Kidney (tissue), 14 donors: ENCODE measurements around the gene LHFPL3. TPM values are rescaled to one million over a fixed set of nuclear protein-coding genes. Genes with fewer than 3 reads are reported as not detected.
"Not testable (repeated sequence)": the region's sequence is repeated elsewhere in the genome, so short reads cannot be mapped to it uniquely, and the experiment has no call there.

Source experiments
- DNase-seq, 5 donors: peaks; one replicate each; pipeline ENCODE4 v3.0.0-alpha.2; 2013 to 2020
- FAIRE-seq: peaks from 2 replicates; lab custom pipeline; 2012; peaks lifted over from hg19 to GRCh38; lab: Jason Lieb, UNC
- H3K27ac ChIP-seq, 2 donors: one replicate each; pipeline ENCODE4 v1.7.0; 2013; ENCODE audit warnings: low read depth in 2 of 2, low read length in 2 of 2, inconsistent platforms in 1 of 2
- H3K27me3 ChIP-seq: one replicate; pipeline ENCODE4 v1.7.1; 2013; ENCODE audit warnings: low read length, inconsistent platforms; ENCODE audit not compliant: control insufficient read depth, insufficient read depth
- H3K36me3 ChIP-seq, 3 donors: one replicate each; pipeline versions ENCODE4 v1.7.0 to v1.7.1; 2013; ENCODE audit warnings: low read length in 3 of 3, control low read depth in 1 of 3, inconsistent platforms in 1 of 3; ENCODE audit not compliant: insufficient read depth in 3 of 3, control insufficient read depth in 2 of 3
- H3K4me1 ChIP-seq, 3 donors: one replicate each; pipeline versions ENCODE4 v1.7.0 to v1.7.1; 2013; ENCODE audit warnings: low read length in 3 of 3, inconsistent platforms in 1 of 3, low read depth in 1 of 3; ENCODE audit not compliant: control insufficient read depth in 2 of 3, insufficient read depth in 2 of 3
- H3K4me3 ChIP-seq, 3 donors: one replicate each; pipeline versions ENCODE4 v1.7.0 to v1.8.1; 2013; ENCODE audit warnings: low read length in 3 of 3, control low read depth in 1 of 3, inconsistent platforms in 1 of 3
- H3K9ac ChIP-seq, 3 donors: one replicate each; pipeline versions ENCODE4 v1.7.0 to v1.7.1; 2013; ENCODE audit warnings: low read length in 3 of 3, control low read depth in 1 of 3, inconsistent platforms in 1 of 3
- H3K9me3 ChIP-seq, 3 donors: one replicate each; pipeline versions ENCODE4 v1.7.0 to v1.7.1; 2013; ENCODE audit warnings: low read length in 3 of 3, control low read depth in 1 of 3, inconsistent platforms in 1 of 3; ENCODE audit not compliant: control insufficient read depth in 2 of 3, insufficient read depth in 1 of 3
- intact Hi-C: fragments of 100-400 bp; cut with DNase I; formaldehyde crosslinking; loops from one replicate; pipeline ENCODE4 v1.11.1; 2022
- polyA plus RNA-seq: library from polyadenylated mRNA; stranded (reverse); fragments of 350-450 nt; fragmentation: Illumina TruSeq; extraction: RNeasy Lipid Tissue Mini Kit (QIAGEN cat#74804); gene quantifications from one replicate; pipeline ENCODE4 v1.2.3, GENCODE V29; 2014; ENCODE audit warnings: low read depth, low replicate concordance; ENCODE audit not compliant: insufficient read depth
- total RNA-seq: library from RNA; stranded (reverse); fragmentation: NEBNext Ultra II Directional; extraction: Animal tissue kit (Norgen Biotek cat#: 25700); gene quantifications from one replicate; pipeline ENCODE4 v1.2.1, GENCODE V29; 2021
- TF ChIP-seq, protein P1 (sequence below): IDR thresholded peaks from 3 replicates; pipeline ENCODE4 v1.5.1; 2012; ENCODE audit warnings: mild to moderate bottlenecking, moderate library complexity, borderline replicate concordance; ENCODE audit not compliant: insufficient read depth; ENCODE audit errors: extremely low read depth
- donor health status: control.
- donor health status: control.
- donor health status: control.
- donor health status: control.
- donor health status: control.
- donor health status: DM: yes; HTN: yes; CAD: no.
- donor health status: Normal renal cell carcinoma (clear cell type).

The LHFPL3 gene
- total and polyA plus RNA-seq, 2 donors from 2014 or later: not detected

DNA sequence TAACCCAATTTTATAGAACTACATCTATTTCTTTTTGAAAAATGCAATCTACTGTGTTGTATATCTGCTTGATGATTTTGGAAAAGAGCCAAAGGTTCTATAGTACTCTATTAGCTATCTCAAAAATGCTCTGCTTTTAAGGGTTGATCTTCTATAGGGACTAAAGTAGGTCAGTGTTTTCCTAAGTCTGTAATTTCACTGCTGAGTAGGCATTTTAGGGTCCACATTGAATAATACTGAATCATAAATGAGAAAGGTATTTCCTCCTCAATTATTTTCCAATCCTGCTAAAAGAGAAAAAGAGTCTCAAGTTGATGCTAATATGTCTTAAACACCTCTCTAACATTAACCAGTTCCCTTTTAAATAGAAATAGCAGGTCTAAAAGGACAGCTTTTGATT is 244.2 kb downstream of the LHFPL3 start:
- TF ChIP-seq, protein P1, sequence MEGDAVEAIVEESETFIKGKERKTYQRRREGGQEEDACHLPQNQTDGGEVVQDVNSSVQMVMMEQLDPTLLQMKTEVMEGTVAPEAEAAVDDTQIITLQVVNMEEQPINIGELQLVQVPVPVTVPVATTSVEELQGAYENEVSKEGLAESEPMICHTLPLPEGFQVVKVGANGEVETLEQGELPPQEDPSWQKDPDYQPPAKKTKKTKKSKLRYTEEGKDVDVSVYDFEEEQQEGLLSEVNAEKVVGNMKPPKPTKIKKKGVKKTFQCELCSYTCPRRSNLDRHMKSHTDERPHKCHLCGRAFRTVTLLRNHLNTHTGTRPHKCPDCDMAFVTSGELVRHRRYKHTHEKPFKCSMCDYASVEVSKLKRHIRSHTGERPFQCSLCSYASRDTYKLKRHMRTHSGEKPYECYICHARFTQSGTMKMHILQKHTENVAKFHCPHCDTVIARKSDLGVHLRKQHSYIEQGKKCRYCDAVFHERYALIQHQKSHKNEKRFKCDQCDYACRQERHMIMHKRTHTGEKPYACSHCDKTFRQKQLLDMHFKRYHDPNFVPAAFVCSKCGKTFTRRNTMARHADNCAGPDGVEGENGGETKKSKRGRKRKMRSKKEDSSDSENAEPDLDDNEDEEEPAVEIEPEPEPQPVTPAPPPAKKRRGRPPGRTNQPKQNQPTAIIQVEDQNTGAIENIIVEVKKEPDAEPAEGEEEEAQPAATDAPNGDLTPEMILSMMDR: no peak
- FAIRE-seq: no peak

GRCh38 chr7:104584620-104585019 is 256.2 kb downstream of the LHFPL3 start:
- FAIRE-seq (no peak), DNase-seq (no peak)
- TF ChIP-seq, protein P1: no peak
- Histone ChIP-seq H3K4me3 (no peak overlapping the region), H3K27ac (no peak overlapping the region), H3K9ac (no peak overlapping the region), H3K27me3 (no peaks in the 10 kb centered on the region), H3K9me3 (no peaks in the 10 kb centered on the region), H3K4me1 (no peaks in the 10 kb centered on the region), H3K36me3 (no peaks in the 10 kb centered on the region)
- intact Hi-C loops: no loop called here

More for the DNA sequence above, 244.2 kb downstream of the LHFPL3 start:
- DNase-seq: no peak
- Histone ChIP-seq H3K36me3 (no peaks in the 10 kb centered on the region), H3K27ac (no peak overlapping the region), H3K4me1 (no peaks in the 10 kb centered on the region), H3K27me3 (no peaks in the 10 kb centered on the region), H3K9me3 (no peaks in the 10 kb centered on the region), H3K9ac (no peak overlapping the region), H3K4me3 (no peak overlapping the region)
- intact Hi-C loops: no loop called here

DNA sequence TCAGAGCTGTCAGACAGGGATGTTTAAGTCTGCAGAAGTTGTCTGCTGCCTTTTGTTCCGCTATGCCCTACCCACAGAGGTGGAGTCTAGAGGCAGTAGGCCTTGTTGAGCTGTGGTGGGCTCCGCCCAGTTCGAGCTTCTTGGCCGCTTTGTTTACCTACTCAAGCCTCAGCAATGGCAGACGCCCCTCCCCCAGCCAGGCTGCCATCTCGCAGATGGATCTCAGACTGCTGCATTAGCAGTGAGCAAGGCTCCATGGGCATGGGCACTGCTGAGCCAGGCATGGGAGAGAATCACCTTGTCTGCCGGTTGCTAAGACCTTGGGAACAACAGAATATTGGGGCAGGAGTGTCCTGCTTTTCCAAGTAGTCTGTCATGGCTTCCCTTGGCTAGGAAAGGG is 267.2 kb downstream of the LHFPL3 start:
- H3K9ac ChIP-seq, H3K4me1 ChIP-seq, intact Hi-C loops, H3K4me3 ChIP-seq, H3K27ac ChIP-seq, H3K36me3 ChIP-seq, H3K9me3 ChIP-seq, FAIRE-seq, DNase-seq, H3K27me3 ChIP-seq: not testable (repeated sequence)

DNA sequence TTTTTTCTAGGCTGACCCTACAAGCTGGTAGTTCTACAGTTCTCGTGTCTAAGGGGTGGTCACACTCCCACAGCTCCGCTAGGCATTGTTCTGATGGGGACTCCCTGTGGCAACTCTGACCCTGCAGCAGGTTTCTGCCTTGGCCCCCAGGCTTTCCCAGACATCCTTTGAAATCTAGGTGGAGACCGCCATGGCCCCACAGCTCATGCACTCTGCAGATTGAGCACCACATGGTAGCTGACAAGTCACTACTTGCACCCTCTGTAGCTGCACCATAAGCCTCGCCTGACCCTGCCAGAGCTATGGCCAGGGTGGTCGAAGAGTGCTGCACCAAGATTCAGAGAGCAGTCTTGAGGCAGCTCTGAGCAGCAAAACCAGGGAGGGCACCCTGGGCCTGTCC is 275.6 kb downstream of the LHFPL3 start:
- Histone ChIP-seq H3K4me1 (no peaks in the 10 kb centered on the region), H3K36me3 (no peaks in the 10 kb centered on the region), H3K4me3 (no peak overlapping the region), H3K27ac (no peak overlapping the region), H3K9ac (no peak overlapping the region), H3K9me3 (no peaks in the 10 kb centered on the region), H3K27me3 (no peaks in the 10 kb centered on the region)
- TF ChIP-seq, protein P1: no peak
- FAIRE-seq (no peak), DNase-seq (no peak)
- intact Hi-C loops: no loop called here
